GDM1 (cell line): ENCODE data around the gene EXOSC7.
"Not testable (repeated sequence)": the region's sequence is repeated elsewhere in the genome, so short reads cannot be mapped to it uniquely, and the experiment has no call there.

Experiments used
- DNase-seq: peaks from one replicate; lab custom pipeline; 2025; lab: John Stamatoyannopoulos, UW

Gene EXOSC7

GRCh38 chr3:44976002-44976815 is at the start of gene EXOSC7, which contains the start of gene ZDHHC3:
TSS of gene EXOSC7 (plus strand) at chr3:44976244. CDS start at chr3:44976278, 34 bp downstream.
TSS of gene ZDHHC3 (minus strand) at chr3:44976174. CDS start at chr3:44959436, 16,738 bp downstream.
- peak; percentile 80 for DNase-seq

DNA sequence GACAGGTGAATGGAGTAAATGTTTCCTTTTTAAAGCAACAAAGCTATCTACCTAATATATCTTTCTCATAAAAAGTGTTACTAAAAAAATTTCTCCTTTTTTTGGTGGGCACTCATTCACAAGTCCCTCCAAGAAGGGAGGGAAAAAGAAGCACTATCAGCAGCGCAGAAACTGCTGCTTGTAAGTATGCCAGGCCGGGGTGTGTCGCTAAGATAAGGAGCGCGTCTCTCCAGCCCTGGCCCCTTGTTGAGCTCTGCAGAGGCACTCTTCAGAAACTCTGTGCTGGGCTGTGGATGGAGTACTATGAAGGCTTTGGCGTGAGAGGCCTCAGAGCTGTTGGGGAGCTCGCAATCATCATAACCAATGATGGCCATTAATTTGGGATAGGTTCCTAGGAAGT is 49.1 kb upstream of the EXOSC7 start:
- DNase-seq, result no peak

GRCh38 chr3:44927371-44927770 is 48.7 kb upstream of the EXOSC7 start:
- DNase-seq, result no peak

GRCh38 chr3:44929782-44930181 is 46.3 kb upstream of the EXOSC7 start:
- no peak for DNase-seq

DNA sequence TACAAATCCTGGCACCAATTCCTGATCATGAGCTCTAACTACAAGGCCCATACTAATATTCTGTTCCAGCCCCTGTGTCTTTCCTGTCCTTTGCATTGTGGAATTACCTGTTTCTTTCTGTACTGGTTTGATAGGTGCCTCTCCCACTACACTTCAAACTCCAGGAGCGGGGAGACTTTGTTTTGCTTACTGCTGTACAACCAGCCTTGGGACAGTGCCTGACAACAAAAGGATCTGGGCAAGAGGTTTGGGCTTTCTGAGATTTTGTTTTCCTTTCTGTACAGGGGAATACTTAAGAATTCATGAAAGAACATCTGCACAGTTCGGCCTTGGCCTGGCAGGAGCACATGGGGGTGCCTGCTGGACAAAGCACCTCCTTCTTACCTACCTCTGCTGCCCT is 45.1 kb upstream of the EXOSC7 start:
- DNase-seq, result no peak

DNA sequence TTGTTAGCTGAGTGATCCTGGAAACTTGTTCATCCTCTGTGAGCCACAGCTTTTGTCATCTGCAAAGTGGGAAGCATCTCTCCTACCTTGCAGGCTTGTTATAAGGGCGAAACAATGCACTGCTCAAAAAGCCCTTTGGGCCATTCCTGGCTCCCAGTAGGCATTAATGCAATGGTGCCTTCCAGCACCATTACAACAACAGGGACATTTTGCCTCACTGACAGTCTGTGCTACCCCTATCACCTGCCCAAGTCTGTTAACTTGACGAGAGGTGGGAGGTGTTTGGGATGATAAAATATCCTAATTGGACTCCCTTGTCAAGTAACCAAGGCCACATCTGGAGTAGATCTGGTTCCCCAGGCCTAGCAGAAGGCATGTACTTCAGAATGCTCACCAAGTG is 44.3 kb upstream of the EXOSC7 start:
- no peak for DNase-seq

DNA sequence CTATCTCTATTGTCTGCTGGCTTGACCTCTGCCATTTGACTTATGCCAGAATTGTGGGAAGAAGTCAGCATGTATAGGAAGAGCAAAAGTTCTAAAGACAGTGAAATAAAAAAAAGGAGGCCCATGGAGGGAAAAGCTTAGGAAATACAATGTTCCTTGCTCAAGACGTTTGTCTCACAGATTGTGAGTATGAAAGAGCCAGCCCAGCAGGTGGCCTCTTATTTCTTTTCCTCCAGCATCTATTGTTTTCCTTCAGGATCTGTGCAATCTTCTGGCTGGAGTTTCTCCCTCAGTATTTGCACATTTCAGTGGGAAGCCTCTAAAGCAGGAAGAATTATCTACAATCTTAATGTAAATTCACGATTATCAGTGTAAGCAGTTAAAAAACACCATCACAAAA is 43.8 kb upstream of the EXOSC7 start:
- no peak for DNase-seq

DNA sequence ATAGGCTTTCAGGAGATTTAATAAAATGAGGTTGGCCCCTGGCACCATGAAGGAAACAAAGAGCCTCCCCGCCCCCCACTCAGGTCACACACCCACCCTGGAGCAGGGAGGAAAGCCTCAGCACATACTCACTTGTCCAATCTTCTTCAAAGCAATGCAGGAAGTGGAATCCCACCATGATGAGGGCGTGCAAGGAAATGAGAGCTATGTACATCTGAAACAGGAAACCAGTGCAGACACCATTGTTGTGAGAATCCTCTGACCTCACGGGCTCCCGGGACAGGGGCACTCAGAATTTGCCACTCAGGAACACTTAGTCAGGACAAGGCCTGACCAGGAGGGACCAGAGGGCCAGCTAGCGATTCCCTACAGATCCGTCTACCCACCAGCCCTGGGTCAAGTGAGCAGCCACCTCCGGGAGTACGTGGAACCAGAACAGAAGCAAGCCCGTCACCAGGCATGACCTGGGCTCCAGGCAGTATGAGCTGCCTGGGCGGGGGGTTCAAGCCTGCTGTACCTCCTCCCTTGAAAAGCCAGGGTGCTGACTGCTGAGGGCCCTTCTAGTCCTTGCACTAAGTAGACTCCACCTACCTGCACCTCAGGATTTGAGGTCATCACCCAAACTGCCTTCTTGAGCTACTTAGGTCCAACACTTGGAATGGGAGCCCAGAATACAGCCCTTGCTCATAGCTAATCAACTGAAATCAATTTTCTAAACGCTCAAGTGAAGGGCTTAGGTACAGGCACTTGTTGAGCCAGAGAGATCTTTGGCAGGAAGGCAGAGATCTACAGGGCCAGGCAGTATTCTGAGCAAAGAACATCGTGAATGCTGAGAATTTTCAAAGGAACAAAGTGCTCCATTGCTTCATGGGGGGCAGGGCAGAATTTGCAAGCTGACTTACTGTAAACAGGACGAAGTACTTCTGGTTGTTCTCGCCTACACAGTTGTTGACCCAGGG is 42.8 kb upstream of the EXOSC7 start:
- no peak for DNase-seq

DNA sequence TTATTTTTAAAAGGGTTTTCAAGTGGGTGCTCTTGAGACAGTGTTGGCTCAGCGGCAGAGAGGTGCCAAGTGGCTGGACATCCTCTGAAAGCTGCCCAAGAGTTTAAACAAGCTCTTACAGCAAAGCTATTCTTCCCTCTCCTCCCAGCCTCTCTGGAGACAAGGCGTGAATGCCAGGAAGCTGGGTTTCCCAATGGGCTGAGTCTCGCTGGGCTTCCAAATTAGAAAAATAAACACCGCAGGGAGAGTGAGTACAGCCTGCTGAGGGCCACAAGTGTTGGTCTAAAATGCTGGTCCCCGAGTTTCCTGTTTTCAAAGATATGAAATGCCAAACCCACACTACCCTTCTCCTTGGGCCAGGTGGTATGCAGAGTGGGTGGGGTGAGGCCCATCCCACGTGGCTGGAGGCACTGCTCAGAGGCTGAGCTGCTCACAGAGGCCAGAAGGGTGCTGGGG is 36.4 kb upstream of the EXOSC7 start:
- DNase-seq, result no peak

GRCh38 chr3:44942202-44942921 is 33.7 kb upstream of the EXOSC7 start:
- DNase-seq, result no peak

GRCh38 chr3:44948239-44948638 is 27.8 kb upstream of the EXOSC7 start:
- no peak for DNase-seq

GRCh38 chr3:44949770-44950169 is 26.3 kb upstream of the EXOSC7 start:
- DNase-seq, result not testable (repeated sequence)

GRCh38 chr3:44950275-44950734 is 25.7 kb upstream of the EXOSC7 start:
- DNase-seq, result no peak

DNA sequence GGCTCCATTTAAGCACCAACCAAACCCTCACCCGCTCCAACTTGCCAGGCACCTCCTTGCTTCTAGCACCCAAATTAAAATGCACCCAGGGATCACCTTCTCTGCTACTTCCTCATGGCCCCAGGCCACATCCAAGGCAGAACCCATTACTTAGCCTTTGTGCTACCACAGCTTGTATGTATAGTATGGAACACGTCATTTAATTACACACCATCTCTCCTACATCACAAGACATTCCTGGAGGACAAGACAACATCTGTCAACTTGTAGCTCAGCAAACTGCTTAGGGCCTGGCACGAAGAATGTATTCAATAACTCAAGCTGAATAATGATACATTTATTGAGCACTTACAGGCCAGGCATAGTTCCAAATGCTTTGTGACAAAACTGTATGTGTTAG is 23.4 kb upstream of the EXOSC7 start:
- DNase-seq, result no peak

GRCh38 chr3:44954304-44954703 is 21.7 kb upstream of the EXOSC7 start:
- no peak for DNase-seq

DNA sequence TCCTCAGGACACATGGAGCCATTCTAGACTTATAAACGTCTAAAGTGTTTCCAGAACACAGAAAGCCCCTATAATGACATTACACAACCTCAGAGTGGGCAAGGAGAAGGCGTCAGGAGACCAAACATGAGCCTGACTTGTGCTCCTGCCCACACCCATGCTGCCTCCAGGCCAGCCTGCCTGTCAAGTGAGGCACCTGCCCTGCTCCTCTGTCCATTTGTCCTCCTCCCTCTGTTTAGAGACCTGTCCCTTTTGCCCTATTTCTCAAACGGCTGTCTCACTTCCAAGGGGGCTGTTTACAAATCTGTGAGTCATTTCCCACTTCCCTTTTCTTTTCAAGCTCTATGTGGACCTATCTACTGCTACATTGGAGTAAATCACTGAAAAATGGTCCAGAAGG is 21.1 kb upstream of the EXOSC7 start:
- DNase-seq, result no peak

DNA sequence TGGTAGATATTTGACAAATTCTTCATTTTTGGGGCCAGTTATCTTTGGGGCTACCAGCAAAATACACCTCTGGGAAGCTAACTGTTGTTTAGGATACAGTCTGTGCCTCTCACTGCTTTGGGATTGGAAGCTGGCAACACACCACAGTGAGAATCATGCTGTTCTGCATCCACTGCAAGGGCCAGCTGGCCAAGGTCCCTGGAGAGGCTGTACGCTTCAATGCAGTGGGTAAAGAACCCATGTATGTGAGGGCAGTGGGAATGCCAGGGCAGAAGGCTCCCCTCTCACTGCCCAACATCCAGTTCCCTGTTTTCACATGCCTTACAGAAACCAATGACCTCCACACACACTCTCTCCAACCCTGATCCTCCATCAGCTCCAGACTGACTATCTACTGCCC is 20.1 kb upstream of the EXOSC7 start:
- DNase-seq, result no peak

DNA sequence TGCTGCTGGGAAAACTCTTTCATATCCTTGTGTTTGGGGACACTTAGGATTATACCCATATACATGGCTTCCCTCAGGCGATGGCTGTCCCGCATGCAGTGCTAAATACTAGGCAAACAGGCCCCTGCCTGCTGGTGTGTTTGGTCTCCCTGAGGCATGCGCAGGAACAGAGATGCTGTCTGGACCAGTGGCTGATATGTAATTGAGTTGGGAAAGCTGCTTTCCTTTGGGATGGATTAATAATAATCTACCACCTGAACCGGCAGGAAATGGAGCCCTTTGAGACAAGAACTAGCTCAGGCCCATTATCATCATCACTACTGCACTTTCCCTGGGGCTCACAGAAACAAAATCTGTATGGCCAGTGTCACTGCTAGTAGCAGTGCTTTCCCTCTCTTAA is 18.1 kb upstream of the EXOSC7 start:
- no peak for DNase-seq

DNA sequence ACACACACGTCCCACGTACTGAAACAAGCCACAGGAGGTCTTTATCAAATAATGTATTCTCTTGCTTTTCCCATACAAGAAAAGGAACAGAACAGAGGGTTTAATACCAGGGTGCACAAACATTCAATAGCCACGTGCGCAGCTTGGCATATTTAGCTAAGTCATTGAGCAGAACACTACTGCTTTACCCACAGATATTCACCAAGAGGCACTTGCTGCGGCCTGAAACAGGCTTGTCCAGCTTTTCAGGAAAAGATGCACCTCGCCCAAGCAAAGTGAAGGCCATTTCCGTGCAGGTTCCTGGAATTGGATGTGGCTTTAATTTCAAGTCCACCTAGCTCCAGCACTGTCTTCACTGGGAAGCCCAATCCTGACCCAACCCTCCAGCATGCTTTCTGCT is 17.7 kb upstream of the EXOSC7 start:
- DNase-seq, result no peak

DNA sequence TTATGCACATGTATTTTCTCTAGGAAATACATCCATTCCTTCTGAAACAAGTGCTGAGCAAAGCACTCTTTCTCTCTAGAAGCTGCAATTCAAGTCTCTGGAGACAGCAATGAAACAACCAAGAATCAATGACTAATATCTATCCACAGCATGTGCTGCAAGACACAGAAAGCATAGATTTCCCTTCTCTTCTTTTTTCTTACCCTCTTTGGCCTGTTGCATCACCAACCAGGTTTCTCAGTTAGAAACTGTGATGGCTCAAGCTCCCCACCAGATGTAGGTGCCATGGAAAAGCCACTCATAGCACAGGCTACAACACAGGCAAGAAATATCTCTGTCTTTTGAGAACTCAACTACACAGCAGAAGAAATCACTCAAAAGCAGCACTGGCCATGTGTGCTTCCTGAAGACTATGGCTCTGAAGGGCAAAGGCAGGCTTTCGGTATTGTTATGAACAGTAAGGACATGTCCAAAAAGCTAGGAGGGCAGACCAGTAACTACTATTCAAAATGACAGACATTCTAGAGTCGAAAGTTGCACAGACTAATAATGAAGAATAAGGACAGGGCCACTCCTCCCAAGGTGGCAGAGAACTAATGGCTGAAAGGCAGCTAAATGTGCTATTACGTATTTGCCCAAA is 15.5 kb upstream of the EXOSC7 start:
- no peak for DNase-seq

DNA sequence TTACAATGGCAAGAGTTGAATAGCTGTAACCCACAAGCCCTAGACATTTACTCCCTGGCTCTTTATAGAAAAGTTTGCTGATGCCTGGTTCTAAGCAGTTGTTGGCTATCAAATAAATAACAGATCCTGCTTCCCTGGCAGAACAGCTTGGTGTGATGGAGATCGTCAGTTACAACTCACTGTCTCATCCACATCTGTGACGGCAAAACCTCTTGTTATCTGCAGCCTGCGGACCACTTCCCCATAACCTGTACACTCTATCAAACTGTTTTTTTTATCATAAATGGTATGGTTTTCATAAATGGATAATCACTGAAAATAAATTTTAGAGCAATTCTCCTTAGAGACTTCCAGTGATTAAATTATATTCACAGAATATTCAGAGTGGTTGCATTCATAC is 14.2 kb upstream of the EXOSC7 start:
- DNase-seq, result no peak
